ENCODE results near the gene SHC4. TPM values are rescaled to one million over a fixed set of nuclear protein-coding genes. Genes with fewer than 3 reads are reported as not detected.

SHC4 gene
- total RNA-seq, 1 experiment from 2014 or later = 0.63 TPM

DNA sequence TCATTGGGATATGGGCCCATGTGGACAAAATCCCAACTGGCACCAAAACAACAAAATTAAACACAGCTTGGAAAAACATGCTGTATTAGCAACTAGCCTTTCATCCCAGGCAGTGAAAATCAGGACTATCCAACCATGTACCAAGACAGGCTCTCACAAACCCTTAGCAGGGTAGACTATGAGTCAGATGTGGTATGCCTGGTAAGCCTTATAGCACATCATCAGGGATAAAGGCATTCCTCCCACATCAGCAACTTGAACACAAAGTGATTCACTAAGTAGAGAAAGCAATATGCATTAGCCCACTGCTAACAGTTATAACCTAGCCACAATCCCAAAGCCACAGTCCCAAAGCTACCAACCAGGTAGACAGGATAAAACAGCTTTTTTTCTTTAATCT, 160.9 kb downstream of the SHC4 start:
- peaks cover 46% of the 10 kb centered on the region for H3K4me1 Mint-ChIP-seq
- TF ChIP-seq ZNF671 (CRISPR knock-in tag; IDR thresholded peaks at IDR 0.05) (no peak), SMAD4 (CRISPR knock-in tag; IDR thresholded peaks at IDR 0.05) (no peak), CREM (CRISPR knock-in tag; IDR thresholded peaks at IDR 0.05) (no peak), SP1 (CRISPR knock-in tag; conservative IDR thresholded peaks at IDR 0.05) (no peak), HMGA2 (CRISPR knock-in tag; IDR thresholded peaks at IDR 0.05) (no peak), FOXJ3 (CRISPR knock-in tag; IDR thresholded peaks at IDR 0.05; ENCODE audit: borderline replicate concordance) (no peak), ESRRA (CRISPR knock-in tag; IDR thresholded peaks at IDR 0.05; ENCODE audit: borderline replicate concordance) (no peak), ZNF396 (CRISPR knock-in tag; IDR thresholded peaks at IDR 0.05; ENCODE audit: borderline replicate concordance) (no peak), OVOL2 (CRISPR knock-in tag; IDR thresholded peaks at IDR 0.05; ENCODE audit: borderline replicate concordance) (no peak), GABPB1 (CRISPR knock-in tag; IDR thresholded peaks at IDR 0.05) (no peak)
- TF ChIP-seq, protein P1, sequence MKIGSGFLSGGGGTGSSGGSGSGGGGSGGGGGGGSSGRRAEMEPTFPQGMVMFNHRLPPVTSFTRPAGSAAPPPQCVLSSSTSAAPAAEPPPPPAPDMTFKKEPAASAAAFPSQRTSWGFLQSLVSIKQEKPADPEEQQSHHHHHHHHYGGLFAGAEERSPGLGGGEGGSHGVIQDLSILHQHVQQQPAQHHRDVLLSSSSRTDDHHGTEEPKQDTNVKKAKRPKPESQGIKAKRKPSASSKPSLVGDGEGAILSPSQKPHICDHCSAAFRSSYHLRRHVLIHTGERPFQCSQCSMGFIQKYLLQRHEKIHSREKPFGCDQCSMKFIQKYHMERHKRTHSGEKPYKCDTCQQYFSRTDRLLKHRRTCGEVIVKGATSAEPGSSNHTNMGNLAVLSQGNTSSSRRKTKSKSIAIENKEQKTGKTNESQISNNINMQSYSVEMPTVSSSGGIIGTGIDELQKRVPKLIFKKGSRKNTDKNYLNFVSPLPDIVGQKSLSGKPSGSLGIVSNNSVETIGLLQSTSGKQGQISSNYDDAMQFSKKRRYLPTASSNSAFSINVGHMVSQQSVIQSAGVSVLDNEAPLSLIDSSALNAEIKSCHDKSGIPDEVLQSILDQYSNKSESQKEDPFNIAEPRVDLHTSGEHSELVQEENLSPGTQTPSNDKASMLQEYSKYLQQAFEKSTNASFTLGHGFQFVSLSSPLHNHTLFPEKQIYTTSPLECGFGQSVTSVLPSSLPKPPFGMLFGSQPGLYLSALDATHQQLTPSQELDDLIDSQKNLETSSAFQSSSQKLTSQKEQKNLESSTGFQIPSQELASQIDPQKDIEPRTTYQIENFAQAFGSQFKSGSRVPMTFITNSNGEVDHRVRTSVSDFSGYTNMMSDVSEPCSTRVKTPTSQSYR (CRISPR knock-in tag; IDR thresholded peaks at IDR 0.05) = no peak
- TF ChIP-seq, protein P2, sequence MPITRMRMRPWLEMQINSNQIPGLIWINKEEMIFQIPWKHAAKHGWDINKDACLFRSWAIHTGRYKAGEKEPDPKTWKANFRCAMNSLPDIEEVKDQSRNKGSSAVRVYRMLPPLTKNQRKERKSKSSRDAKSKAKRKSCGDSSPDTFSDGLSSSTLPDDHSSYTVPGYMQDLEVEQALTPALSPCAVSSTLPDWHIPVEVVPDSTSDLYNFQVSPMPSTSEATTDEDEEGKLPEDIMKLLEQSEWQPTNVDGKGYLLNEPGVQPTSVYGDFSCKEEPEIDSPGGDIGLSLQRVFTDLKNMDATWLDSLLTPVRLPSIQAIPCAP (CRISPR knock-in tag; IDR thresholded peaks at IDR 0.05) = no peak
- TF ChIP-seq, protein P3, sequence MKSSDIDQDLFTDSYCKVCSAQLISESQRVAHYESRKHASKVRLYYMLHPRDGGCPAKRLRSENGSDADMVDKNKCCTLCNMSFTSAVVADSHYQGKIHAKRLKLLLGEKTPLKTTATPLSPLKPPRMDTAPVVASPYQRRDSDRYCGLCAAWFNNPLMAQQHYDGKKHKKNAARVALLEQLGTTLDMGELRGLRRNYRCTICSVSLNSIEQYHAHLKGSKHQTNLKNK (CRISPR knock-in tag; IDR thresholded peaks at IDR 0.05) = no peak
- TF ChIP-seq, protein P4, sequence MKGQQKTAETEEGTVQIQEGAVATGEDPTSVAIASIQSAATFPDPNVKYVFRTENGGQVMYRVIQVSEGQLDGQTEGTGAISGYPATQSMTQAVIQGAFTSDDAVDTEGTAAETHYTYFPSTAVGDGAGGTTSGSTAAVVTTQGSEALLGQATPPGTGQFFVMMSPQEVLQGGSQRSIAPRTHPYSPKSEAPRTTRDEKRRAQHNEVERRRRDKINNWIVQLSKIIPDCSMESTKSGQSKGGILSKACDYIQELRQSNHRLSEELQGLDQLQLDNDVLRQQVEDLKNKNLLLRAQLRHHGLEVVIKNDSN (CRISPR knock-in tag; IDR thresholded peaks at IDR 0.05) = no peak
- H3K4me3 Mint-ChIP-seq = no peak overlapping the region
- DNase-seq (ENCODE audit: low spot score) (no peak), ATAC-seq (no peak)
- no peaks in the 10 kb centered on the region for H3K9me3 Mint-ChIP-seq
- ChIA-PET POLR2A (no interaction called here), CTCF (interaction anchor here (1.1 to 2.6 kb wide), 2 partner anchors 7 to 154 kb away, joined by 4 to 26 read pairs; partner anchors contain the start of gene CEP152)
- no peak overlapping the region for H3K27ac Mint-ChIP-seq
- peaks cover 5% of the 10 kb centered on the region for H3K36me3 Mint-ChIP-seq
- no peaks in the 10 kb centered on the region for H3K27me3 Mint-ChIP-seq (ENCODE audit: low read depth)

DNA sequence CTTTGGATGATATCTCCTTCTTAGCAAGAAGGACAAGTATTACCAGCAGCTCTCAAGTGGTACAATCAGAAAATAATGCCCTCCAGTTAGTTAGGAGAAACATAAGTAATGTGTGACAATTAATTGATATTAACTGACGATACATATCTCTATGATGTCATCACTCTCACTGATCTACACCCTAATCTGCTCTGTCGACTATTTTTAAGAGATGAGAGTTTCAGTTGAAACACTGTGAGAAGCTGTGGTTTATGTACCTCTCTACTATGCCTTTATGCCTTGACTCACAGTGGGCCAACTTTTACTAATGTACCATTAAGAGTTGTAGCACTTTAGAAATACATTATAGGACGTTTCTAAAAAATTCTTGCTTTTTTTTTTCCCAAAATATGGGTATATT, 161.5 kb downstream of the SHC4 start:
- POLR2A ChIA-PET = no interaction called here
- H3K27ac Mint-ChIP-seq = no peak overlapping the region
- TF ChIP-seq ZBTB21 (CRISPR knock-in tag; IDR thresholded peaks at IDR 0.05; ENCODE audit: borderline replicate concordance) (no peak), KAT7 (CRISPR knock-in tag; IDR thresholded peaks at IDR 0.05; ENCODE audit: borderline replicate concordance) (no peak), NFATC4 (CRISPR knock-in tag; IDR thresholded peaks at IDR 0.05) (no peak), ELF4 (CRISPR knock-in tag; IDR thresholded peaks at IDR 0.05; ENCODE audit: low read depth) (no peak), ZNF423 (CRISPR knock-in tag; IDR thresholded peaks at IDR 0.05) (no peak), IRF2 (CRISPR knock-in tag; IDR thresholded peaks at IDR 0.05; ENCODE audit: borderline replicate concordance, low read depth) (no peak), TP53 (CRISPR knock-in tag; IDR thresholded peaks at IDR 0.05) (no peak), MYBL2 (CRISPR knock-in tag; IDR thresholded peaks at IDR 0.05) (no peak)
- TF ChIP-seq, protein P5, sequence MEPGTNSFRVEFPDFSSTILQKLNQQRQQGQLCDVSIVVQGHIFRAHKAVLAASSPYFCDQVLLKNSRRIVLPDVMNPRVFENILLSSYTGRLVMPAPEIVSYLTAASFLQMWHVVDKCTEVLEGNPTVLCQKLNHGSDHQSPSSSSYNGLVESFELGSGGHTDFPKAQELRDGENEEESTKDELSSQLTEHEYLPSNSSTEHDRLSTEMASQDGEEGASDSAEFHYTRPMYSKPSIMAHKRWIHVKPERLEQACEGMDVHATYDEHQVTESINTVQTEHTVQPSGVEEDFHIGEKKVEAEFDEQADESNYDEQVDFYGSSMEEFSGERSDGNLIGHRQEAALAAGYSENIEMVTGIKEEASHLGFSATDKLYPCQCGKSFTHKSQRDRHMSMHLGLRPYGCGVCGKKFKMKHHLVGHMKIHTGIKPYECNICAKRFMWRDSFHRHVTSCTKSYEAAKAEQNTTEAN (CRISPR knock-in tag; IDR thresholded peaks at IDR 0.05) = no peak
- TF ChIP-seq, protein P6, sequence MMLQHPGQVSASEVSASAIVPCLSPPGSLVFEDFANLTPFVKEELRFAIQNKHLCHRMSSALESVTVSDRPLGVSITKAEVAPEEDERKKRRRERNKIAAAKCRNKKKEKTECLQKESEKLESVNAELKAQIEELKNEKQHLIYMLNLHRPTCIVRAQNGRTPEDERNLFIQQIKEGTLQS (CRISPR knock-in tag; conservative IDR thresholded peaks at IDR 0.05) = no peak
- TF ChIP-seq, protein P7, sequence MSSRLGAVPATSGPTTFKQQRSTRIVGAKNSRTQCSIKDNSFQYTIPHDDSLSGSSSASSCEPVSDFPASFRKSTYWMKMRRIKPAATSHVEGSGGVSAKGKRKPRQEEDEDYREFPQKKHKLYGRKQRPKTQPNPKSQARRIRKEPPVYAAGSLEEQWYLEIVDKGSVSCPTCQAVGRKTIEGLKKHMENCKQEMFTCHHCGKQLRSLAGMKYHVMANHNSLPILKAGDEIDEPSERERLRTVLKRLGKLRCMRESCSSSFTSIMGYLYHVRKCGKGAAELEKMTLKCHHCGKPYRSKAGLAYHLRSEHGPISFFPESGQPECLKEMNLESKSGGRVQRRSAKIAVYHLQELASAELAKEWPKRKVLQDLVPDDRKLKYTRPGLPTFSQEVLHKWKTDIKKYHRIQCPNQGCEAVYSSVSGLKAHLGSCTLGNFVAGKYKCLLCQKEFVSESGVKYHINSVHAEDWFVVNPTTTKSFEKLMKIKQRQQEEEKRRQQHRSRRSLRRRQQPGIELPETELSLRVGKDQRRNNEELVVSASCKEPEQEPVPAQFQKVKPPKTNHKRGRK (CRISPR knock-in tag; IDR thresholded peaks at IDR 0.05; ENCODE audit: borderline replicate concordance) = no peak
- TF ChIP-seq, protein P8, sequence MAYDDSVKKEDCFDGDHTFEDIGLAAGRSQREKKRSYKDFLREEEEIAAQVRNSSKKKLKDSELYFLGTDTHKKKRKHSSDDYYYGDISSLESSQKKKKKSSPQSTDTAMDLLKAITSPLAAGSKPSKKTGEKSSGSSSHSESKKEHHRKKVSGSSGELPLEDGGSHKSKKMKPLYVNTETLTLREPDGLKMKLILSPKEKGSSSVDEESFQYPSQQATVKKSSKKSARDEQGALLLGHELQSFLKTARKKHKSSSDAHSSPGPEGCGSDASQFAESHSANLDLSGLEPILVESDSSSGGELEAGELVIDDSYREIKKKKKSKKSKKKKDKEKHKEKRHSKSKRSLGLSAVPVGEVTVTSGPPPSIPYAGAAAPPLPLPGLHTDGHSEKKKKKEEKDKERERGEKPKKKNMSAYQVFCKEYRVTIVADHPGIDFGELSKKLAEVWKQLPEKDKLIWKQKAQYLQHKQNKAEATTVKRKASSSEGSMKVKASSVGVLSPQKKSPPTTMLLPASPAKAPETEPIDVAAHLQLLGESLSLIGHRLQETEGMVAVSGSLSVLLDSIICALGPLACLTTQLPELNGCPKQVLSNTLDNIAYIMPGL (CRISPR knock-in tag; IDR thresholded peaks at IDR 0.05) = no peak
- TF ChIP-seq, protein P4 (CRISPR knock-in tag; IDR thresholded peaks at IDR 0.05) = no peak

More for the DNA sequence above, 161.5 kb downstream of the SHC4 start:
- H3K27me3 Mint-ChIP-seq (ENCODE audit: low read depth) = no peaks in the 10 kb centered on the region
- DNase-seq (ENCODE audit: low spot score) = no peak
- H3K36me3 Mint-ChIP-seq = peaks cover 8% of the 10 kb centered on the region
- no peak overlapping the region for H3K4me3 Mint-ChIP-seq
- ATAC-seq = no peak
- peaks cover 45% of the 10 kb centered on the region for H3K4me1 Mint-ChIP-seq
- CTCF ChIA-PET = interaction anchor here (2.6 kb wide), 1 partner anchor 8 kb away, joined by 26 read pairs; the partner anchor contains the start of gene CEP152
- no peaks in the 10 kb centered on the region for H3K9me3 Mint-ChIP-seq
